Measurements from ENCODE around the gene VWA8.
"Not testable (repeated sequence)": the region's sequence is repeated elsewhere in the genome, so short reads cannot be mapped to it uniquely, and the experiment has no call there.

Gene VWA8

GRCh38 chr13:41851351-41851750 lies 109.6 kb downstream of the VWA8 start:
- no peak for DNase-seq (ENCODE audit: low spot score)

- no peak for DNase-seq (ENCODE audit: low spot score)
Measured at GRCh38 chr13:41848435-41849255, 112.3 kb downstream of the VWA8 start.

- DNase-seq (ENCODE audit: low spot score) = no peak
Measured at GRCh38 chr13:41847216-41847615, 113.7 kb downstream of the VWA8 start.

GRCh38 chr13:41842036-41842620 lies 118.8 kb downstream of the VWA8 start:
- no peak for DNase-seq (ENCODE audit: low spot score)

GRCh38 chr13:41837629-41838028 lies 123.3 kb downstream of the VWA8 start:
- DNase-seq (ENCODE audit: low spot score) = no peak

GRCh38 chr13:41835871-41836270 lies 125.0 kb downstream of the VWA8 start:
- DNase-seq (ENCODE audit: low spot score) = no peak

GRCh38 chr13:41834697-41835096 lies 126.2 kb downstream of the VWA8 start:
- not testable (repeated sequence) for DNase-seq (ENCODE audit: low spot score)

GRCh38 chr13:41833831-41834230 lies 127.1 kb downstream of the VWA8 start:
- no peak for DNase-seq (ENCODE audit: low spot score)

- DNase-seq (ENCODE audit: low spot score) = no peak
Measured at GRCh38 chr13:41833201-41833600, 127.7 kb downstream of the VWA8 start.

GRCh38 chr13:41827507-41828213 lies 133.2 kb downstream of the VWA8 start:
- DNase-seq (ENCODE audit: low spot score) = peak; percentile 8

GRCh38 chr13:41825691-41826090 lies 135.2 kb downstream of the VWA8 start:
- DNase-seq (ENCODE audit: low spot score) = no peak

GRCh38 chr13:41823476-41823875 lies 137.4 kb downstream of the VWA8 start:
- no peak for DNase-seq (ENCODE audit: low spot score)

GRCh38 chr13:41822560-41822959 lies 138.3 kb downstream of the VWA8 start:
- no peak for DNase-seq (ENCODE audit: low spot score)

GRCh38 chr13:41821238-41821594 lies 139.7 kb downstream of the VWA8 start:
- no peak for DNase-seq (ENCODE audit: low spot score)

GRCh38 chr13:41820581-41821237 lies 140.2 kb downstream of the VWA8 start:
- no peak for DNase-seq (ENCODE audit: low spot score)

GRCh38 chr13:41816057-41816456 lies 144.9 kb downstream of the VWA8 start:
- DNase-seq (ENCODE audit: low spot score) = no peak

- no peak for DNase-seq (ENCODE audit: low spot score)
Measured at GRCh38 chr13:41813426-41813825, 147.5 kb downstream of the VWA8 start.

GRCh38 chr13:41812851-41813250 lies 148.1 kb downstream of the VWA8 start:
- no peak for DNase-seq (ENCODE audit: low spot score)

GRCh38 chr13:41812237-41812636 lies 148.7 kb downstream of the VWA8 start:
- no peak for DNase-seq (ENCODE audit: low spot score)

GRCh38 chr13:41811588-41812021 lies 149.3 kb downstream of the VWA8 start:
- no peak for DNase-seq (ENCODE audit: low spot score)

GRCh38 chr13:41809962-41810361 lies 150.9 kb downstream of the VWA8 start:
- no peak for DNase-seq (ENCODE audit: low spot score)

GRCh38 chr13:41803445-41803735 lies 157.5 kb downstream of the VWA8 start:
- not testable (repeated sequence) for DNase-seq (ENCODE audit: low spot score)
